ENCODE results near the gene CPD.
A peak's percentile ranks its signal among the peaks of the same experiment; 100 is the strongest.
"Not testable (repeated sequence)": the region's sequence is repeated elsewhere in the genome, so short reads cannot be mapped to it uniquely, and the experiment has no call there.

Gene CPD

DNA sequence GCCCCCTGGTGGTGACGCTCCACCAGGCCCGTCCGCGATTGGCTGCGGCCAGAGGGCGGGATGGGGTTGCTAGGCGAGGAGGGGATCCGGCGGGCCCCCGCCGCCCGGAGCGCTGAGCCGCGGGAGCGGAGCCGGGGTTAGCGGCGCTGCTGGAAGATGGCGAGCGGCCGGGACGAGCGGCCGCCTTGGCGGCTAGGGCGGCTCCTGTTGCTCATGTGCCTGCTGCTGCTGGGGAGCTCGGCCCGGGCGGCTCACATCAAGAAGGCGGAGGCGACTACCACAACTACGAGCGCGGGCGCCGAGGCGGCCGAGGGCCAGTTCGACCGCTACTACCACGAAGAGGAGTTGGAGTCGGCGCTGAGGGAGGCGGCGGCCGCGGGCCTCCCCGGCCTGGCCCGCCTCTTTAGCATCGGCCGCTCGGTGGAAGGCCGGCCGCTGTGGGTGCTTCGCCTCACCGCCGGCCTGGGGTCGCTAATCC, at the start of gene CPD:
Gene CPD, plus strand, starts transcription at position 103 of the 478 bp plus-strand sequence. Its CDS starts 54 bp downstream, at position 157.
- peak; percentile 45 for DNase-seq

DNA sequence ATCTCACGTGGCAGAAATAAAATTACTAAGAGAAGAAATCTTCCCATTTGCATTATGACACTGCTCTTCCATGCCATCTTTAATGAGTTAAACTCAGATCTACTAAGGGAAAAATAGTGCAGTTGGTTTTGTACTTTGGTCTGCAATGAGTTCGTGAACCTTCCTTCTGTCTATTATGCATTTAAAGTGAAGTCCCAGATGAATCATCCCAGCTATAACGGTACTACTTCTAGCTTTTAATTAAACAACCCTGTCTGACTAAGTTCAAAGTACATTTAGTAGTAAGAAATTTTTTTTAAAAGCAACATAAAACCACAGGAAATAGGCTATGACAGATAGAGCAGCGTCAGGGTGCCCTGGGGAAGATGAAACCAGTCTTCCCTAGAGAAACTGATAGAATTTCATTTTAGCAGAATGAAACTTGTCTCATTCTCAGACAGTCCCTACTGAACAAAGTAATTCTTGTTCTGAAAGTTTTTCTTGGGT, 46.6 kb upstream of the CPD start:
- DNase-seq: no peak

DNA sequence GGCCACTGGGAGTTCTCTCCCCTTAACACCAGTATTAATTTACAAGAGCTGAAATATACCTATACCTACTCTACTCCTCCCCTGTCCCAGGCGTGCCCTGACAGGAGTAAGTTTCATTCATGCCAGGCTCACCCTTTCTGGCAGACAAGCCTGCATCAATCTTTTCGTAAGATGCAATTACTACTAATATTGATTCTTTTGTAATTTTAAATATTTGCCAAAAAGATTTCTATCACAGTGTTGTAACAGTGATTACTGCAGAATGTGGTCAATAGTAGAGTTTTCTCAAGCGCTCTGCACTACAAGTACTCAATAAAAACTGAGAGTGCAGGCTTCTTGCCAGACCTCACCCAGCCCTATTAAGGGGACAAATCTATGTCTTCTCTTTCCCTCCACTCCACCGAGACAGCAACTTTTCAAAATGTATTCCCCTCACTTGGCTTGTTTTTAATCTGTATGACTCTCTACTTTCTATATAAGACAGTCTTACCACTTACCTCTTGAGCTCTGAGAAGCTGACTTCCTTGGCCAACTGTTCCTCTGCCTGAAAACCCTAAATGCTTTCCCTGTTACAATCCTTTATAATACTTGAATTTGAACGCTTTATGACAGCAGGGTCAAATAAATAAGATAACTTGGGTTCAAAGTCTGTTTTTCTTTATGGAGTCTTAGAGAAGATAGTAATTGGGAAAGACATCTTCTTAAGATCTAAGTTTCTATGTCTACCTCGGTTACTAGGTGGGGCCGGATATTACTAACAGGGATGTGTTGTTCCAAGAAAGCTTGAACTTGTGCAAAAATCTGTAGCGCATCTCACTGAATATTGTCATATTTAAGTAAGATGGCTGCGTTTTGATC, 45.0 kb upstream of the CPD start, which contains the start of gene TMIGD1:
Gene TMIGD1, minus strand, starts transcription at position 555 of the 858 bp plus-strand sequence. CDS start 1,924 bp downstream, outside the sequence.
- no peak for DNase-seq

DNA sequence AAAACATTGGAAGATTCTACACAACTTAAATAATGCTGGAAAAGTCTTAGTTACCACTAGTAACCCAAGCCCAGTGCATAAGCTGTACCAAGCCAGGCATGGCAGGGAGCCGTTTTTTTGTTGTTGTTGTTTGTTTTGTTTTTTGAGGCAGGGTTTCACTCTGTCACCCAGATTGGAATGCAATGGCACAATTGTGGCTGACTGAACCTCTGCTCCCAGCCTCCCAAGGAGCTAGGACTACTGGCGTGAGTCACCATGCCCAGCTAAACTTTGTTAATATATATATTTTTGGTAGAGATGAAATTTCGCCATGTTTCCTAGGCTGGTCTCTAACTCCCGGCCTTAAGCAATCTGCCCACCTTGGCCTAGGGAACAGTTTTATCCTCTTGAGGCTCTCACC, 44.3 kb upstream of the CPD start:
- no peak for DNase-seq

GRCh38 chr17:30336369-30337171, 42.2 kb upstream of the CPD start:
- peak; percentile 50 for DNase-seq

GRCh38 chr17:30337393-30337999, 41.2 kb upstream of the CPD start:
- no peak for DNase-seq

DNA sequence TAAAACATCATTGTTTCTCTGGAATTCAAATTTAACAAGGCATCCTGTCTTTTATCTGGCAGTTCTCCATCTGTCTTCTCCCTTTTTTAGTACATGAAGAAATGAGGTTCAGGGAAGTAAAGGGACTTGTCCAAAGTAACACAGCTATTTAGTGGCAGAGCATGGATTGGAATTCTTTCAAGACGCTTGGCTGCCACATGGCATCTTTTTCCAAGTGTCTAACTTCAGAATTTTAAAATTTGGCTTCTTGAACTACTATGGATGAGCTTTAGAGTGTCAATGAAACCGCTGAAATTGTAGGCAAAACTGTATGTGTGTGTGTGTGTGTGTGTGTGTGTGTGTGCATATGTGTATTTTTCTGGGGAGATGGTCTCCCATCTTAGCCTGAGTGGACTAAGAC, 39.6 kb upstream of the CPD start:
- DNase-seq: no peak

DNA sequence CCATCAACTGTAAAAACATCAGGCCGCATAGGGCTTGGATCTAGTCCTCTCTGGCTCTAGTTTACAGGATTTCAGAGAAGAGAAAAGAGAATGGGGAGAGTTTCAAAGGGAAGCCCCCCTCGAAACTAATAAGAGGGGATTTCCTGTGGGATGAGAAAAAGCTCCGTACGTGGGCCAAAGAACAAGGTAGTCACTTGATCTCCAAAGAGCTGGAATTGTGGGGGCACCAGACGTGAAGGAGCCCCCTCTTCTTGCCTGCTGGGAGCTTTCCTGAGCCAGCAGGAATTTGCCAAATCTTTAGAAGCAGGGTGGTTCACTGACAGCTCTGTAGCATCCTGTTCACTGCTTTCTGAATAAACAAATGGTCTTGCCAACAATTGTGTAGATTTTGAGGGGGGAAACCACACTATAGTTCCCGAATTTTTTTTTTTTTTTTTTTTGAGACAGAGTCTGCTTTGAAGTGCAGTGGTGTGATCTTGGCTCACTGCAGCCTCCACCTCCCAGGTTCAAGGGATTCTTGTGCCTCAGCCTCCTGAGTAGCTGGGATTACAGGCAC, 37.8 kb upstream of the CPD start:
- DNase-seq: no peak

GRCh38 chr17:30341703-30342249, 37.0 kb upstream of the CPD start:
- DNase-seq: no peak

DNA sequence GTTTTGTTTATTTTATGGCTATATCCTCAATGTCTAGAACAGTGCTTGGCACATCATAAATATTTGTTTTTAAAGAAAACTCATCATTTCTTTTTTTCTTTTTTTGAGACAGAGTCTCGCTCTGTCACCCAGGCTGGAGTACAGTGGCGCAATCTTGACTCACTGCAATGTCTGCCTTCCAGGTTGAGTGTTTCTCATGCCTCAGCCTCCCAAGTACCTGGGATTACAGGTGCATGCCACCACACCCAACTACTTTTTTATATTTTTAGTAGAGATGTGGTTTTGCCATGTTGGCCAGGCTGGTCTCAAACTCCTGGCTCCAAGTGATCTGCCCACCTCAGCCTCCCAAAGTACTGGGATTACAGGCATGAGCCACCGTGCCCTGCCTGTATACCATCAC, 35.5 kb upstream of the CPD start:
- DNase-seq: not testable (repeated sequence)

DNA sequence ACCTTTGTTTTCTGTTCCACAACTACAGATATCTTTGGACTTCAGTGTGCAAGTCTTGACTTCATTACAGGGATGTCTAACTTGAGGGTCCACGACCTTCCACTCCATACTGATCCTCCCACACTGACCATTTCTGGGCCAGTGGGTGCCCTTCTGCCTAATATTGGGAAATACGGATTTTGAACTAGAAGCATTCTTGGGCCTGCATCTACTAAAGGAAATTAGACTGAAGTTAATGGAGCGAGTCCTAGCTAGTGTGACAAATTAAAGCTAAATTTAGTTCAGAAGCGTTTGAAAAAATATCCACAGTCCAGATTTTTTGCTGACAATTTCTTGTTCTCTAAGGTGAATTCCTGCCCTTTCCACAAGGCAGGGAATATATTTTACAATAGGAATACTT, 34.9 kb upstream of the CPD start:
- no peak for DNase-seq

GRCh38 chr17:30344283-30345088, 34.2 kb upstream of the CPD start:
- no peak for DNase-seq

- no peak for DNase-seq
Observed at GRCh38 chr17:30345089-30345433, 33.7 kb upstream of the CPD start.

GRCh38 chr17:30345527-30346075, 33.1 kb upstream of the CPD start:
- no peak for DNase-seq

DNA sequence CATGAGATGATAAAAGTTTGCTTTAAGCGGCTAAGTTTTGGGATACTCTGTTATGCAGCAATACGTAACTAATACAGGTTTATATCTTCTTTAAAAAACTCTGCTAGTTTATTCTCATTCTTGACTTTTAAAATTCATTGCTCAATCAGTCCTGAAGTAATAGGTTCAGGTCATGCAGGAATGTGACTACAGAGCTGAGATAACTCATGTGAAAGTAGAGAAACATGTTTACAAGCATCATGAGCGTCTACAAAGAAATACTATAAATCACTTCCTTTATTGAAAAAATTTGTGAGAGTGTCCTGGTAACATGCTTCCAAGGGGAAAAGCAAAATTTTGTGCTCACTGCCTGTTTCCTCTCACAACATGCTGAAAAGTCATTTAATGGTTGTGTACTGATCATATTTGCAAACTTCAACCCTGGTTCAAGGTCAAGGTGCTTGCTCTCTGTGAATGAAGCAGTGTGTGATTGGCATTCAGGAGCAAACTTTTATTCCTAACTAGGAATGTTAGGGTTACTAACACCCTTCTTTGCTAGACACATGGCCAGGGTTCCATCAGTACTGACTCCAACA, 32.4 kb upstream of the CPD start:
- no peak for DNase-seq

DNA sequence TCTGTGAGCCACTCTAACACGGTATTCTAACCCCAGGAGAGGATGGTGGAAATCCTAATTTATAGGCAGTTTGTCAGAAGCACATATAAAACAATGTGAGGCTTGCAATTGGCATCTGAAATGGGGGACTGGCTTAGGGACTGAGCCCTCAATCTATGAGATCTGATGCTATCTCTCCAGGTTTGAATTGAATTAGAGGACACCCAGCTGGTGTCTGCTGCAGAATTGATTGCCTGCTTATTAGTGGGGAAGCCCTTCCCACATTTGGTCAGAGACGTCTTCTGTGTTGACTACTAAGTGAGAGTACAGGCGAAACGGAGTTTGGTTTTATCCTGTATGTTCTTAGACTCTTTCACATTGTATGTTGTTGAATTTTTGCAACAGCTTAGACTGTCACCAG, 31.2 kb upstream of the CPD start:
- no peak for DNase-seq

- DNase-seq: no peak
Observed at GRCh38 chr17:30349252-30349651, 29.5 kb upstream of the CPD start.

DNA sequence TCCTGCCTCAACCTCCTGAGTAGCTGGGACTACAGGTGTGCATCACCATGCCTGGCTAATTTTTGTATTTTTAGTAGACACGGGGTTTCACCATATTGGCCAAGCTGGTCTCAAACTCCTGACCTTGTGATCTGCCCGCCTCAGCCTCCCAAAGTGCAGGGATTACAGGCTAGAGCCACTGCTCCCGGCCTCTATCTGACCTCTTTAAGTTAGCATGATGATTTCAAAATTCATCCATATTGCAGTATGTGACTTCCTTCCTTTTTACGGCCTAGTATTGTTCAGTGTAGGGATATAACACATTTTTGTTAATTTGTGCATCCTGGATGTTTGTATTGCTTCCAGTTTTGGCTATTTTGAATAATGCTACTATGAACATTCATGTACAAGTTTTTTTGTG, 27.5 kb upstream of the CPD start:
- not testable (repeated sequence) for DNase-seq

GRCh38 chr17:30351735-30352134, 27.0 kb upstream of the CPD start:
- DNase-seq: no peak

DNA sequence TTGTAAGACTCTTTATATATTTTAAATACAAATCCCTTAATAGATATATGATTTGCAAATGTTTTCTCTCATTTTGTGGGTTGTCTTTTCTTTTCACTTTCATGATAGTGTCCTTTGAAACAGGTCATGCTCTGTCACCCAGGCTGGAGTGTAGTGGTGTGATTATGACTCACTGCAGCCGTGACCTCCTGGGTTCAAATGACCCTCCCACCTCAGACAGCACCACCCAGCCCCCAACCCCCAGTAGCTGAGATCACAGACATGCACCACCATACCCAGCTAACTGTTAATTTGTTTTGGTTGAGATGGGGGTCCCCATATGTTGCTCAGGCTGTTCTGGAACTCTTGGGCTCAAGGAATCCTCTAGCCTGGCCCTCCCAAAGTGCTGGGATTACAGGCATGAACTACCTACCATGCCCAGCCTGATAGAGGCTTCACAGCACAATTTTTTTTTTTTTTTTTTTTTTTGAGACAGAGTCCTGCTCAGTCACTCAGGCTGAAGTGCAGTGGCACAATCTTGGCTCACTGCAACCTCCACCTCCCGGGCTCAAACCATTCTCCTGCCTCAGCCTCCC, 26.4 kb upstream of the CPD start:
- no peak for DNase-seq

DNA sequence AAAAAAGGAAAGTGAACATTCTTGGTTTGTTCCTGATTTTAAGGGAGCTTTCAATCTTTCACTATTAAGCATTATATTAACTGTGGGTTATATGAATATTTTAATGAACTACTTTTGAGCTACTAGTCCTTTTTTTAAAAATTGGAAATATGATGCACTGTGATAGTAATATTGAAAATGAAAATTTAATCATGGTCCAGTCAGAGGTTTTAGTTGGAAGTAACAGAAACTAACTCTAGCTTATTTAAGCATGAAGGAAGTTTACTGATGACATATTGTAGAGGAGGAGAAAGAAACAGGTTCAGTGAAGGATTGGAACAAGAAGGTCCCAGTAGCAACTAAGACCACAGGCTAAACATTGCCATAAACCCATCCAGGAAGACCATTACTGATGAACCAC, 24.0 kb upstream of the CPD start:
- no peak for DNase-seq

Data from NCI-H2081 treated with DMSO at 0.1 percent for 48 hours (cell line).